ENCODE measurements around the gene RAB3C. TPM values are rescaled to one million over a fixed set of nuclear protein-coding genes. Genes with fewer than 3 reads are reported as not detected.
"Not testable (repeated sequence)": the region's sequence is repeated elsewhere in the genome, so short reads cannot be mapped to it uniquely, and the experiment has no call there.

RAB3C gene
- total RNA-seq, 6 donors from 2014 or later, result 0.09 to 1.1 (median 0.87) TPM; not detected in 2

GRCh38 chr5:58545912-58546311 is 37.0 kb upstream of the RAB3C start:
- Histone ChIP-seq H3K9me3 (peaks cover 0 to 5% (median 0%) of the 10 kb centered on the region in 4 donors), H3K4me1 (peaks cover 0 to 5% (median 1%) of the 10 kb centered on the region in 4 donors), H3K4me3 (no peak overlapping the region), H3K36me3 (no peaks in the 10 kb centered on the region), H3K27me3 (no peaks in the 10 kb centered on the region), H3K27ac (no peak overlapping the region)
- DNase-seq, result peak in 1 of 2 donors; percentile 48
- TF ChIP-seq POLR2A (IDR thresholded peaks at IDR 0.05) (no peak), EP300 (IDR thresholded peaks at IDR 0.05) (no peak), POLR2AphosphoS5 (IDR thresholded peaks at IDR 0.05) (no peak)
- TF ChIP-seq, protein P1, sequence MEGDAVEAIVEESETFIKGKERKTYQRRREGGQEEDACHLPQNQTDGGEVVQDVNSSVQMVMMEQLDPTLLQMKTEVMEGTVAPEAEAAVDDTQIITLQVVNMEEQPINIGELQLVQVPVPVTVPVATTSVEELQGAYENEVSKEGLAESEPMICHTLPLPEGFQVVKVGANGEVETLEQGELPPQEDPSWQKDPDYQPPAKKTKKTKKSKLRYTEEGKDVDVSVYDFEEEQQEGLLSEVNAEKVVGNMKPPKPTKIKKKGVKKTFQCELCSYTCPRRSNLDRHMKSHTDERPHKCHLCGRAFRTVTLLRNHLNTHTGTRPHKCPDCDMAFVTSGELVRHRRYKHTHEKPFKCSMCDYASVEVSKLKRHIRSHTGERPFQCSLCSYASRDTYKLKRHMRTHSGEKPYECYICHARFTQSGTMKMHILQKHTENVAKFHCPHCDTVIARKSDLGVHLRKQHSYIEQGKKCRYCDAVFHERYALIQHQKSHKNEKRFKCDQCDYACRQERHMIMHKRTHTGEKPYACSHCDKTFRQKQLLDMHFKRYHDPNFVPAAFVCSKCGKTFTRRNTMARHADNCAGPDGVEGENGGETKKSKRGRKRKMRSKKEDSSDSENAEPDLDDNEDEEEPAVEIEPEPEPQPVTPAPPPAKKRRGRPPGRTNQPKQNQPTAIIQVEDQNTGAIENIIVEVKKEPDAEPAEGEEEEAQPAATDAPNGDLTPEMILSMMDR (IDR thresholded peaks at IDR 0.05), result no peak
- peak in 1 of 2 donors; percentile 47 for ATAC-seq (ENCODE audit: low FRiP score in 2 of 2)

- no peak for TF ChIP-seq EP300 (IDR thresholded peaks at IDR 0.05)
- TF ChIP-seq, protein P1 (IDR thresholded peaks at IDR 0.05), result no peak
- H3K4me3 ChIP-seq, result no peak overlapping the region
- H3K9me3 ChIP-seq, result no peaks in the 10 kb centered on the region
- no peak overlapping the region for H3K27ac ChIP-seq
- H3K36me3 ChIP-seq, result no peaks in the 10 kb centered on the region
- no peaks in the 10 kb centered on the region for H3K27me3 ChIP-seq
- ATAC-seq (ENCODE audit: low FRiP score in 2 of 2) (no peak), DNase-seq (no peak)
- H3K4me1 ChIP-seq, result peaks cover 0 to 5% (median 1%) of the 10 kb centered on the region in 4 donors
- WGBS, 2 donors, result 83 to 90% methylated on average over 2 of the region's 2 CpGs
Measured at GRCh38 chr5:58548068-58548467, 34.8 kb upstream of the RAB3C start.

GRCh38 chr5:58551492-58551891 is 31.4 kb upstream of the RAB3C start:
- Histone ChIP-seq H3K9me3 (no peaks in the 10 kb centered on the region), H3K4me1 (no peaks in the 10 kb centered on the region), H3K27ac (no peak overlapping the region), H3K4me3 (no peak overlapping the region), H3K36me3 (no peaks in the 10 kb centered on the region), H3K27me3 (no peaks in the 10 kb centered on the region)
- WGBS, 2 donors, result 82 to 90% methylated on average over 1 of the region's 1 CpG
- no peak for ATAC-seq (ENCODE audit: low FRiP score in 2 of 2)
- TF ChIP-seq POLR2AphosphoS5 (IDR thresholded peaks at IDR 0.05) (no peak), POLR2A (IDR thresholded peaks at IDR 0.05) (no peak), EP300 (IDR thresholded peaks at IDR 0.05) (no peak)
- TF ChIP-seq, protein P1 (IDR thresholded peaks at IDR 0.05), result no peak
- no peak for DNase-seq

GRCh38 chr5:58557665-58558338 is 25.1 kb upstream of the RAB3C start:
- H3K4me1 ChIP-seq; H3K4me3 ChIP-seq; H3K27ac ChIP-seq; ATAC-seq (ENCODE audit: low FRiP score in 2 of 2); H3K9me3 ChIP-seq; H3K36me3 ChIP-seq; H3K27me3 ChIP-seq: not testable (repeated sequence)
- 93 to 95% methylated on average over 30 to 32 of the region's 32 CpGs for WGBS, 2 donors
- DNase-seq, result peak in 1 of 2 donors; percentile 46

- DNase-seq, result peak in 1 of 2 donors; percentile 74
- not testable (repeated sequence) for ATAC-seq (ENCODE audit: low FRiP score in 2 of 2)
Measured at GRCh38 chr5:58563016-58563700, 19.7 kb upstream of the RAB3C start.

DNA sequence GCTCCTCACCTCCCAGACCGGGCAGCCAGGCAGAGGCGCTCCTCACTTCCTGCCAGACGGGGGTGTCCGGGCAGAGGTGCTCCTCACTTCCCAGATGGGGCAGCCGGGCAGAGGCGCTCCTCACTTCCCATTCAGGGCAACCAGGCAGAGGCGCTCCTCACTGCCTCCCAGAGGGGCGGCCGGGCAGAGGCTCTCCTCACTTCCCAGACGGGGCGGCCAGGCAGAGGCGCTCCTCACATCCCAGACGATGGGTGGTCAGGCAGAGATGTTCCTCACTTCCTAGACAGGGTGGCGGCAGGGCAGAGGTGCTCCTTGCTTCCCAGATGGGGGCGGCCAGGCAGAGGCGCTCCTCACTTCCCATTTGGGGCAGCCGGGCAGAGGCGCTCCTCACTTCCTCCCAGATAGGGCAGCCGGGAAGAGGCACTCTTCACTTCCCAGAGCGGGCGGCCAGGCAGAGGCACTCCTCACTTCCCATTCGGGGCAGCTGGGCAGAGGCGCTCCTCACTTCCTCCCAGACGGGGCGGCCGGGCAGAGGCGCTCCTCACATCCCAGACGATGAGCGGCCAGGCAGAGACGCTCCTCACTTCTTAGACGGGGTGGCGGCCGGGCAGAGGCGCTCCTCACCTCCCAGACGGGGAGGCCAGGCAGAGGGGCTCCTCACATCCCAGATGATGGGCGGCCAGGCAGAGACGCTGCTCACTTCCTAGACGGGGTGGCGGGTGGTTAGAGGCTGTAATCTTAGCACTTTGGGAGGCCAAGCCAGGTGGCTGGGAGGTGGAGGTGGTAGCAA is 18.6 kb upstream of the RAB3C start:
- H3K27ac ChIP-seq; H3K4me3 ChIP-seq; H3K4me1 ChIP-seq; ATAC-seq (ENCODE audit: low FRiP score in 2 of 2); H3K27me3 ChIP-seq; H3K36me3 ChIP-seq: not testable (repeated sequence)
- DNase-seq, result peak in 1 of 2 donors; percentile 65
- peaks cover 0 to 12% (median 0%) of the 10 kb centered on the region in 4 donors for H3K9me3 ChIP-seq
- WGBS, 2 donors, result 83 to 95% methylated on average over 23 to 32 of the region's 39 CpGs

More at GRCh38 chr5:58563016-58563700, 19.7 kb upstream of the RAB3C start:
- 90 to 92% methylated on average over 14 to 29 of the region's 33 CpGs for WGBS, 2 donors
- H3K9me3 ChIP-seq, result peaks cover 0 to 12% (median 0%) of the 10 kb centered on the region in 4 donors
- H3K27me3 ChIP-seq, H3K4me1 ChIP-seq, H3K36me3 ChIP-seq, H3K27ac ChIP-seq, H3K4me3 ChIP-seq: not testable (repeated sequence)
